Measurements from ENCODE around the gene SLC2A10.

DNA sequence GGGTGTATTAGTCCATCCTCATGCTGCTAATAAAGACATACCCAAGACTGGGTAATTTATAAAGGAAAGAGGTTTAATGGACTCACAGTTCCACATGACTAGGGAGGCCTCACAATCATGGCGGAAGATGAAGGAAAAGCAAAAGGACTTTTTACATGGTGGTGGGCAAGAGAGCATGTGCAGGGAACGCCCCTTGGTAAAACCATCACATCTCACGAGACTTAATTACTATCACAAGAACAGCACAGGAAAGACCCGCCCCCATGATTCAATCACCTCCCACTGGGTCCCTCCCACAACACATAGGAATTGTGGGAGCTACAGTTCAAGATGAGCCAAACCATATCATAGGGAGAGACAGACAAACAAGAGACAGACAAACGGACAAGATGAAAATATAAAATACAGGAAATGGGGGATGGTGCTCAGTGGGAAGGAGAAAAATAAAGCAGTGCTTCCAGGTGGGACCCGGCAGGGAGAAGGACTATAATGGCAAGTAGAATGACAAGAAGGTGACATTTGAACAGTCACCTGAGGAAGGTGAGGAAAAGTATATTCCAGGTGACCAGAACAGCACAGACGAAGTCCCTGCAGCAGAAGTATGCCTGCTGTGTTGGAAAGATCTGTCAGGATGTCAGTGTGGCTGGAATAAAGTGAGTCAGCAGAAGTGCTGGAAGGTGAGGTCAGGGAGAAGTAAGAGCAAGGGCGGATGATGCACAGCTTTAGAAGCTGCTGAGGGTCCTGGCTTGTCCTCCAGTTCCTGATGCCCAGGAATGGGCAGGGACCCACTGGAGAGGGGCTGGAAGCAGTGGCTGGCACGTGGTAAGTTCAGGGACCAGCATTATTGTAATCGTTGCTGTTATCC, 61.1 kb downstream of the SLC2A10 start:
- TF ChIP-seq, protein P1, sequence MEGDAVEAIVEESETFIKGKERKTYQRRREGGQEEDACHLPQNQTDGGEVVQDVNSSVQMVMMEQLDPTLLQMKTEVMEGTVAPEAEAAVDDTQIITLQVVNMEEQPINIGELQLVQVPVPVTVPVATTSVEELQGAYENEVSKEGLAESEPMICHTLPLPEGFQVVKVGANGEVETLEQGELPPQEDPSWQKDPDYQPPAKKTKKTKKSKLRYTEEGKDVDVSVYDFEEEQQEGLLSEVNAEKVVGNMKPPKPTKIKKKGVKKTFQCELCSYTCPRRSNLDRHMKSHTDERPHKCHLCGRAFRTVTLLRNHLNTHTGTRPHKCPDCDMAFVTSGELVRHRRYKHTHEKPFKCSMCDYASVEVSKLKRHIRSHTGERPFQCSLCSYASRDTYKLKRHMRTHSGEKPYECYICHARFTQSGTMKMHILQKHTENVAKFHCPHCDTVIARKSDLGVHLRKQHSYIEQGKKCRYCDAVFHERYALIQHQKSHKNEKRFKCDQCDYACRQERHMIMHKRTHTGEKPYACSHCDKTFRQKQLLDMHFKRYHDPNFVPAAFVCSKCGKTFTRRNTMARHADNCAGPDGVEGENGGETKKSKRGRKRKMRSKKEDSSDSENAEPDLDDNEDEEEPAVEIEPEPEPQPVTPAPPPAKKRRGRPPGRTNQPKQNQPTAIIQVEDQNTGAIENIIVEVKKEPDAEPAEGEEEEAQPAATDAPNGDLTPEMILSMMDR (IDR thresholded peaks at IDR 0.05; ENCODE audit: insufficient read depth, low read depth, low read length): no peak
- no peak for TF ChIP-seq EZH2 (IDR thresholded peaks at IDR 0.05; ENCODE audit: insufficient read depth, low read length)
